HUES64 (cell line): ENCODE measurements around the gene ABCC1. TPM values are rescaled to one million over a fixed set of nuclear protein-coding genes. Genes with fewer than 3 reads are reported as not detected.
A peak's percentile ranks its signal among the peaks of the same experiment; 100 is the strongest.

Source experiments
- H3K27ac ChIP-seq: 2 replicates; pipeline ENCODE4 v1.7.0; 2013; ENCODE audit warnings: low read depth, low read length, inconsistent platforms
- H3K27me3 ChIP-seq: 2 replicates; pipeline ENCODE4 v1.6.1; 2013; ENCODE audit warnings: mild to moderate bottlenecking, low read length; ENCODE audit not compliant: insufficient read depth
- H3K36me3 ChIP-seq: 2 replicates; pipeline ENCODE4 v1.6.1; 2013; ENCODE audit warnings: mild to moderate bottlenecking, low read length; ENCODE audit not compliant: insufficient read depth
- H3K4me1 ChIP-seq: 2 replicates; pipeline ENCODE4 v1.6.1; 2013; ENCODE audit warnings: mild to moderate bottlenecking, low read length, moderate library complexity; ENCODE audit not compliant: insufficient read depth
- H3K4me3 ChIP-seq: 2 replicates; pipeline ENCODE4 v1.5.1; 2013; ENCODE audit warnings: mild to moderate bottlenecking, low read length, moderate library complexity
- H3K9ac ChIP-seq: 2 replicates; pipeline ENCODE4 v1.6.1; 2013; ENCODE audit warnings: mild to moderate bottlenecking, low read depth, low read length
- H3K9me3 ChIP-seq: 2 replicates; pipeline ENCODE4 v1.6.1; 2013; ENCODE audit warnings: low read depth, low read length; ENCODE audit not compliant: insufficient read depth
- WGBS: fragments of 150-250, 120-280 bp; methylation state at CpG from one replicate; pipeline ENCODE4 v1.1.7; 2013; ENCODE audit warnings: missing lambda C conversion rate; 5-methylcytosine and 5-hydroxymethylcytosine counted together
- polyA plus RNA-seq, 2 experiments: library from polyadenylated mRNA; stranded (reverse); fragments of 50-300 nt; gene quantifications; one replicate each; pipeline ENCODE4 v1.2.3, GENCODE V29; 2013

The ABCC1 gene
- polyA plus RNA-seq (2013, experiment 1 of 2) = 20.3 TPM
- polyA plus RNA-seq (2013, experiment 2 of 2) = 26.2 TPM

DNA sequence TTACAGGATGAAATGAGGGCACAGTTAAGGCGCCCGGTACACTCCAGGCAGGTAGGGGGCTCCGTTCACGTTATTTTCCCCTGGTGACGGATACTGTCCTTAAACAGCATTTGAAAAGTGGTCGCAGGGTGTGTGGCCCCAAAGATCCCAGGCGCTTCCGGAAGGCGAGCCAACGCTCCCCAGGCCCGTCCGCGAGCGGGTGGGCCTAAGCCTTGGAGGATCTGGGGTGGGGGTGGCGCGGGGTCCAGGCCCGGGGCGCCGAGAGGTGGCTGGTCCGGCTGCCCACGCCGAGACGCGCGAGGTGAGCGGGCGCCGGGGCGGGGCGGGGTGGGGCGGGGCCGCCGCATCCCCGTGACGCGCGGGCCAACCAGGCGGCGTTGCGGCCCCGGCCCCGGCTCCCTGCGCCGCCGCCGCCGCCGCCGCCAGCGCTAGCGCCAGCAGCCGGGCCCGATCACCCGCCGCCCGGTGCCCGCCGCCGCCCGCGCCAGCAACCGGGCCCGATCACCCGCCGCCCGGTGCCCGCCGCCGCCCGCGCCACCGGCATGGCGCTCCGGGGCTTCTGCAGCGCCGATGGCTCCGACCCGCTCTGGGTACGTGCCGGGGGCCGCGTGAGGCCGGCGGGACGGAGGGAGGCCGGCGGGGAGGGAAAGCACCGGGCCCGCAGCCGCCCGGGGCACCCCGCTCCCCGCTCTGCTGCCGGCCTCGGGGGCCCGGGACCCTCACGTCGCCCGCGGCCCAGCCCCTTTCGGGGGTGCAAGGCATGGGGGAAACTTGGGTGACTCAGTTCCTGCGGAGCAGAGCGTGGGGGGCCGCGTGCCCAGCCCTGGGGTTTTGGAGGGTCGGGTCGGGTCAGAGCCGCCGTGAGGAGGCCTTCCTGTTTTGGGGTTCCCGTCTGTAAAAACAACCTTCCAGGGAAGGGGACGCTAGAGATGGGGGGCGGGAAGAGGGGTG, at the start of gene ABCC1:
ABCC1 (plus strand) TSS at position 407 of the 951 bp plus-strand sequence; CDS start at position 543, 136 bp downstream.
- Histone ChIP-seq H3K36me3 (no peaks in the 10 kb centered on the region), H3K9ac (peak within 1 kb of the TSS; percentile 87), H3K4me3 (peak within 1 kb of the TSS; percentile 87), H3K27ac (peak within 1 kb of the TSS; percentile 54), H3K9me3 (no peaks in the 10 kb centered on the region), H3K27me3 (no peaks in the 10 kb centered on the region), H3K4me1 (peaks cover 12% of the 10 kb centered on the region)
- under 1% methylated on average over 112 of the region's 112 CpGs for WGBS

DNA sequence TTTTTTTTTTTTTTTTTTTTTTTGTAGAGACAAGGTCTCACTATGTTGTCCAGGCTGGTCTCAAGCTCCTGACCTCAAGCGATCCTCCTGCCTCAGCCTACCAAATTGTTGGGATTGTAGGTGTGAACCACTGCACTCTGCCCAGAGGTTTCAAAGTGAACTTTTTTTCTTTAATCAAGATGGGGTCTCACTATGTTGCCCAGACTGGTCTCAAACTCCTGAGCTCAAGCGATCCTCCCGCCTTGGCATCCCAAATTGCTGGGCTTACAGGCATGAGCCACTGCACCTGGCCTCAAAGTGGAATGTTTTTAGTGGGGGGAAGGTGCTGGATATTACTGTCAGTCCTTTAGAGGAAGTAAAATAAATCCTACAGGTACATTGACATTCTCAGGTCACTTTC, 49.1 kb upstream of the ABCC1 start:
- H3K27ac ChIP-seq = no peak overlapping the region
- no peak overlapping the region for H3K4me3 ChIP-seq
- no peak overlapping the region for H3K9ac ChIP-seq
- H3K27me3 ChIP-seq = no peaks in the 10 kb centered on the region
- H3K9me3 ChIP-seq = no peaks in the 10 kb centered on the region
- H3K4me1 ChIP-seq = no peaks in the 10 kb centered on the region
- 92% methylated on average over 3 of the region's 3 CpGs for WGBS
- H3K36me3 ChIP-seq = no peaks in the 10 kb centered on the region

DNA sequence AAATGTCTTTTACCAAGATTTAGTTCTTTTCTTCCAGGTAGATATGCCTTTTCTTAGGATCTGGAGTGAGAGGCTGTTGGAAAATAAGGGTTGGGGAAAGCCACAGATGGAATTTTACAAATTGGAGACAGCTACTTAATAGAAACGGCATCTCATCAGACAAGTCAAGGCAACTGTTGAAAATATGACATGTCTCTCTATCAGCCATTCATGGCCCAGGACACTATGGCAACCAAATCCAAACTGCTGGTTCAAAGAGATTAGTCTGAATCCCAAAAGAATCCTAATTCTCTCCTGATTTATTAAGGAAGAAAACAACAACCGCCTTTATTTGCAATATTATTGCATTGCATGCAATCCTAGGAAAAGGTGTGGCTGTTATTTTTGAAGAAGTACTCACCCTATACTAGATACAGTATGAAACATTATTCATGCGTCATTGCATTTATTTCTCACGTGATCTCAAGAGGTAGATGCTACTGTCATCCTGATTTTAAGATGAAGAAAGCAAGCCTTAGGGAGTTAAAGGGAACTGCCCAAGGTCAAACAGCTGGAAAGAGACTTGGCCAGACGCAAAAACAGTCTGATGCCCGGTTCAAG, 48.4 kb upstream of the ABCC1 start:
- 92% methylated on average over 5 of the region's 6 CpGs for WGBS
- Histone ChIP-seq H3K27ac (no peak overlapping the region), H3K27me3 (no peaks in the 10 kb centered on the region), H3K36me3 (no peaks in the 10 kb centered on the region), H3K4me1 (no peaks in the 10 kb centered on the region), H3K4me3 (no peak overlapping the region), H3K9ac (no peak overlapping the region), H3K9me3 (no peaks in the 10 kb centered on the region)

DNA sequence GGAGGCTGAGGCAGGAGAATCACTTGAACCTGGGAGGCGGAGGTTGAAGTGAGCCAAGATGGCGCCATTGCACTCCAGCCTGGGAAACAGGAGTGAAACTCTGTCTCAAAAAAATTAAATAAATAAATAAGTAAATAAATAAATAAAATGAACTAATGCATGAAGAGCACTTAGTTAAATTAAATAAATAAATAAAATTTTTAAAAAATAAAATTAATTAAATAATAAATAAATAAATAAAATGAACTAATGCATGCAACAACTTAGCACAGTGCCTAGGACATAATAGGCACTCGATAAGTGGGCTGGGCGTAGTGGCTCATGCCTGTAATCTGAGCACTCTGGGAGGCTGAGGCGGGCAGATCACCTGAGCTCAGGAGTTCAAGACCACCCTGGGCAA, 45.5 kb upstream of the ABCC1 start:
- Histone ChIP-seq H3K27ac (no peak overlapping the region), H3K4me3 (no peak overlapping the region), H3K36me3 (no peaks in the 10 kb centered on the region), H3K4me1 (0 out of 2 replicates have a peak, but pooled peaks cover 3% of the 10 kb centered on the region), H3K9me3 (no peaks in the 10 kb centered on the region), H3K9ac (no peak overlapping the region), H3K27me3 (no peaks in the 10 kb centered on the region)
- 95% methylated on average over 3 of the region's 5 CpGs for WGBS

DNA sequence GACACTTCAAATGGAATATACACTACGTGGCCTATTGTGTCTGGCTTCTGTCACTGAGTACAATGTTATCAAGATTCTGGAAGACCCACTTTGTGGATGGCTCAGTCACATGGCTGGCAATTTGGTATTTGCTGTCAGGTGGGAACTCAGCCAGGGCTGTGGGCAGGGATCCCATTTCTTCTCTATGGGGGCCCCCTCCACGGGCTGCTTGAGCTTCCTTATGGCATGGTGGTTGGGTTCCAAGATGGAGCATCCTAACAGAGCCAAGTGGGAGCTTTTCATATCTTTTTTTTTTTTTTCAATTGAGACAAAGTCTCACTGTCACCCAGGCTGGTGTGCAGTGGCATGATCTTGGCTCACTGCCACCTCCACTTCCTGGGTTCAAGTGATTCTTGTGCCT, 43.0 kb upstream of the ABCC1 start:
- 0 out of 2 replicates have a peak, but pooled peaks cover 3% of the 10 kb centered on the region for H3K4me1 ChIP-seq
- no peak overlapping the region for H3K9ac ChIP-seq
- H3K27ac ChIP-seq = no peak overlapping the region
- WGBS = 86% methylated on average over 2 of the region's 2 CpGs
- H3K36me3 ChIP-seq = no peaks in the 10 kb centered on the region
- no peaks in the 10 kb centered on the region for H3K27me3 ChIP-seq
- no peaks in the 10 kb centered on the region for H3K9me3 ChIP-seq
- no peak overlapping the region for H3K4me3 ChIP-seq

DNA sequence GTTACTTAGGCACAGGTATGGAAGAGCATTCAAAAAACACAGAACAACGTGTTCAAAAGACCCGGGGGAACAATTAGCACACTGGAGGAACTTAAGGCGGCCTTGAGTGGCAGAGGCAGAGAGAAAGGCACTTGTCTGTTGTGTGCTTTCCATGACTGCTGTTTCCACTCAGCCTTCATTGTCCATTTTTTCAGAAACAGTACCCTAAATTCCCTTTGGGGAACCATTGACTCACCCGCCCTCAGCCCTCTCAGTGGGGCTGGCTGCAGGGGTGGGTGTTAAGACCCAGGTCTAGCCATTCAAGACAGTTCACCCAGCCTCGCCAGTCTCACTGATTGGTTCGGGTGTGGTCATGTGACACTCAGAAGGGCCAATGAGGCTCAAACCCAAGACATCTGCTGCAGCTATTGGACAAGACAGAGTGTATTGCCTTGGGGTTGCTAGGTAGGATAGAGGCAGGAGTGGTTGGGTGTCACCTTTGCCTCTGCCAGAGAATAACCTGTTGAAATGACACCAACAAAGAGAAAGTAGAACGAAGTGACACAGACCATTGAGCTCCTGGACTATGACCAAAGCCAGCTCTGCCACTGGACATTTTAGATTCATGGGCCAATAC, 41.4 kb upstream of the ABCC1 start:
- H3K27ac ChIP-seq = no peak overlapping the region
- no peaks in the 10 kb centered on the region for H3K27me3 ChIP-seq
- 91% methylated on average over 7 of the region's 7 CpGs for WGBS
- no peaks in the 10 kb centered on the region for H3K36me3 ChIP-seq
- H3K9ac ChIP-seq = no peak overlapping the region
- 0 out of 2 replicates have a peak, but pooled peaks cover 3% of the 10 kb centered on the region for H3K4me1 ChIP-seq
- H3K9me3 ChIP-seq = no peaks in the 10 kb centered on the region
- H3K4me3 ChIP-seq = no peak overlapping the region

DNA sequence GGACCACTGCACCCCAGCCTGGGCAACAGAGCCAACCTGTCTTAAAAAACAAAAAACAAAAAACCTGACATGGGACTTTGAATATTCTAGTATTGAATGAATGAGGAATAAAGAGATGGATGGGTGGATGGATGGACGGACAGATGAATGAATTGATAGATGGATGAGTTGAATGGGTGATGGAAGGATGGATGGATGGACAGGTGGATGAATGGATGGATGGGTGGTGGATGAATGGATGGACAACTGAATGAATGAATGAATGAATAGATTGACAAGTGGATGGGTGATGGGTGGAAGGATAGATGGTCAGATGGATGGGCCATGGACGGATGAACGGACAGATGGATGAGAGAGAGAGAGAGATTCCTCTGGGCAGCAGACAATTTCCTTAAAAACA, 38.2 kb upstream of the ABCC1 start:
- 94% methylated on average over 3 of the region's 3 CpGs for WGBS
- Histone ChIP-seq H3K9ac (no peak overlapping the region), H3K27ac (no peak overlapping the region), H3K36me3 (no peaks in the 10 kb centered on the region), H3K27me3 (no peaks in the 10 kb centered on the region), H3K4me3 (no peak overlapping the region), H3K9me3 (no peaks in the 10 kb centered on the region), H3K4me1 (0 out of 2 replicates have a peak, but pooled peaks cover 3% of the 10 kb centered on the region)

DNA sequence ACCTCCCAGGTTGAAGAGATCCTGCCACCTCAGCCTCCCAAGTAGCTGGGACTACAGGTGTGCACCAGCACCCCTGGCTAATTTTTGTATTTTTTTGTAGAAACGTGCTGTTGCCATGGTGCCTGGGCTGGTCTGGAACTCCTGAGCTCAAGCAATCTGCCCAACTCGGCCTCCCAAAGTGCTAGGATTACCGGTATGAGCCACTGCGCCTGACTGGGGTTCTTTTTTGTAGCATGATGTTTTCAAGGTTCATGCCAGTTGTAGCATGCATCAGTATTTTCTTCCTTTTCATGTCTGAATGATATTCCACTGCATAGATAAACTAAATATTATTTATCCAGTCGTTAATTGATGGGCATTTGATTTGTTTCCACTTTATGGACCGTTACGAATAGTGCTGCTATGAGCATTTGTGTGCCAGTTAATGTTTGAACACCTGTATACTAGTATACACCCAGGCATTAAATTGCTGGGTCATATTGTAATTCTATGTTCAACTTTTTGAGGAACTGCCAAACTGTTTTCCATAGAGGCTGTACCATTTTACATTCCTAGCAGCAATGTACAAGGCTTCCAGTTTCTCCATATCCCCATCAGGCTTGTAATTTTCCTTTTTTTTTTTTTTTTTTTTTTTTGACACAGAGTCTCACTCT, 36.2 kb upstream of the ABCC1 start:
- Histone ChIP-seq H3K9me3 (no peaks in the 10 kb centered on the region), H3K4me1 (no peaks in the 10 kb centered on the region), H3K27me3 (no peaks in the 10 kb centered on the region), H3K27ac (no peak overlapping the region), H3K9ac (no peak overlapping the region), H3K4me3 (no peak overlapping the region), H3K36me3 (no peaks in the 10 kb centered on the region)
- WGBS = 88% methylated on average over 7 of the region's 7 CpGs

DNA sequence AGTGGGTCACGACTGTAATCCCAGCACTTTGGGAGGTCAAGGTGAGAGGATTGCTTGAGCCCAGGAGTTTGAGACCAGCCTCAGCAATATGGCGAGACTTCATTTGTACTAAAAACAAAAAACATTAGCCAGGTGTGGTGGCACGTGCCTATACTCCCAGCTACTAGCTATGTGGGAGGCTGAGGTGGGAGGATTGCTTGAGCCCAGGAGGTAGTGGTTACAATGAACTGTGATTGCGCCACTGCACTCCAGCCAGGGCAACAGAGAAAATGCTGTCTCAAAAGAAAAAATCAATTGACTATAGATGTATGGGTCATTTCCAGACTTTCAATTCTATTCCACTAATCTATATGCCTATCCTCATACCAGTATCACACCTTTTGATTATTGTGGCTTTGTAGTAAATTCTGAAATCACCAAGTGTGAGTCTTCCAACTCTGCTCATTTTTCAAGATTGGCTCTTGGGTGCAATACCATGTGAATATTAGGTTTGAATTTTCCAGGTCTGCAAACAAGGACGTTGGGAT, 33.8 kb upstream of the ABCC1 start:
- Histone ChIP-seq H3K9ac (no peak overlapping the region), H3K4me3 (no peak overlapping the region), H3K36me3 (no peaks in the 10 kb centered on the region), H3K27ac (no peak overlapping the region), H3K27me3 (no peaks in the 10 kb centered on the region), H3K4me1 (no peaks in the 10 kb centered on the region), H3K9me3 (no peaks in the 10 kb centered on the region)
- WGBS = 91% methylated on average over 5 of the region's 5 CpGs

DNA sequence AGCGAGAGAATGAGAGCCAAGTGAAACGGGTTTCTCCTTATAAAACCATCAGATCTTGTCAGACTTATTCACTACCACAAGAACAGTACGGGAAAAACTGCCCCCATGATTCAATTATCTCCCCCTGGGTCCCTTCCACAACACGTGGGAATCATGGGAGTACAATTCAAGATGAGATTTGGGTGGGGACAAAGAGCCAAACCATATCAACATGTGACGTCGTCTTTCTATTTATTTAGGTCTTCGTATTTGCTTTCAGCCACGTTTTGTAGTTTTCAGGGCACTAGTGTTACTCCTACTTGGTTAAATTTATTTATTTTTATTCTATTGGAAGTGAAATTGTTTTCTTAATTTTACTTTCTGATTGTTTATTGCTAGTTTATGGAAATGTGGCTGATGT, 33.1 kb upstream of the ABCC1 start:
- H3K27me3 ChIP-seq = no peaks in the 10 kb centered on the region
- H3K36me3 ChIP-seq = no peaks in the 10 kb centered on the region
- H3K4me1 ChIP-seq = no peaks in the 10 kb centered on the region
- no peak overlapping the region for H3K4me3 ChIP-seq
- WGBS = 96% methylated on average over 7 of the region's 8 CpGs
- no peak overlapping the region for H3K9ac ChIP-seq
- H3K27ac ChIP-seq = no peak overlapping the region
- H3K9me3 ChIP-seq = no peaks in the 10 kb centered on the region
